GM19023 (cell line): Measurements from ENCODE around the gene ATRNL1.

ENCODE experiments used
- ATAC-seq: cut with Tn5 transposase; IDR thresholded peaks from one replicate; pipeline ENCODE4 v1.9.1; 2021; ENCODE audit warnings: mild to moderate bottlenecking, moderate library complexity; ENCODE audit not compliant: unreplicated experiment

The ATRNL1 gene

GRCh38 chr10:115939101-115939854 is 846.1 kb downstream of the ATRNL1 start:
- no peak for ATAC-seq

GRCh38 chr10:115941361-115941771 is 848.2 kb downstream of the ATRNL1 start:
- no peak for ATAC-seq

DNA sequence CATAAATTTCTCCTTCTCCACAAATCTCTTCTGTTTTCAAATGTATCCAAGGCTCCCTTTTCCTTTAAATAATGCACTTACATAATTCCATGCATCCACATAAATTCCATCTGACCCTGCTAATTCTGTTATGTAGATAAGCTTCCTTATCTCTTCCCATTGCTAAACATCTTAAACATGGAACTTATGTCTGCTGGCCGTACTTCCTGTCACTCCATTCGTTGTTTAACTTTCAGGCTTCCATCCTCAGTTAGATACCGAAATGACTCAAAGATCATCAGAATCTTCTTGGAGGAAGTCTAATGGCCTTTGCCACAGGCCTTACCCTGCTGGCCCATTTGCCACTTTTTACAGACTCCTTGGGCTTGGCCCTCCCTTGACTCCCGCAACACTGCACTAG is 848.9 kb downstream of the ATRNL1 start:
- no peak for ATAC-seq

- ATAC-seq, result no peak
These were observed 851.4 kb downstream of the ATRNL1 start for GRCh38 chr10:115944538-115944937.

DNA sequence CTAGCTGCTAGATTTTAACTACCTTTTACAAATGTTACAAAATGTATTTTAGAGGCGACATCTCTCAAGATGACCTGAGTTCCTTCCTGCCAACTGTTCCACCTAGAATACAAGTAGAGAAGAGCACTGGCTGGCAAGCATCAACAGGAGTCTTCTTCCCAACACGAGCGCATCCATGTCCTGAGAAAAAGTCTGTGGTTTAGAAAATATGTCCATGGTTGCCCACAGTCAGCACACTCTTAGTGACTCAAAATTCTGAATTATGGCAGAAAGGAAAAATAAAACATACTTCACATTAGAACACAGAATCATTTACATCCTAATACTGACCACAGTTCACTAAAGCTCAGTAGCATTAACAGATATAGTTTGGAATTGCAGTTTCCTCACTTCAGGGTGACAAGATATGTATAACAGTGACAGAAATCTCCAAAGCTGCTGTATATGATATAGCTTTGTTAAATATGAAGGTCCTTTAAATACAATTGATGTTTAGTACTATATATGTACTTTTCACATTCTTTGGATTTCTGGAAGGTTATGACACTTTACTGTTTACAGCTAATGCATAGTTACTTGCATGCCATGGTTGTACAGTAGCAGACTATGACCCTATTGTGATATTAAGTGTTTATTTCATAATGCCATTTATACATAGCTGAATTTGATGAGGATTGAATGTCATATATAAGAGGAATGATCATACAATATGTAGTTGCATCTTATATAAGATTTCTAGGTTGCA is 852.7 kb downstream of the ATRNL1 start:
- no peak for ATAC-seq

DNA sequence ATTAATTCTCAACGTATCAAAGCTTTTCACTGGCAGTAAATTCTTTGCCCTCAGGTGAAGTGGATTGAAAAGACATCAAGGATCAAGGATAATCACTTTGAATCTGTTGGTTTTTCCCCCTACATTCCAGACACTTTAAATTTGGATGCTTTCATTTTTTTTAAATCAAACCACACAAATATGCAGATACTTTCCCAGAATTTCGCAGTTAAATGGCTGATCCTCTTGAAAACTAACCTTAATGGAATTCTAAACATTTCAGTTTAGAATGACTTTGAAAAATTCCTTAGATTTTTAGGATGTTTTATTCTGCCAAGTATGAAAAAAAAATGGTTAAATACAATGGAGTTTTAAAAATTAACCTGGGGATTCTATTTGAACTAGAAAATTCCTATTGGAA is 853.9 kb downstream of the ATRNL1 start:
- no peak for ATAC-seq

DNA sequence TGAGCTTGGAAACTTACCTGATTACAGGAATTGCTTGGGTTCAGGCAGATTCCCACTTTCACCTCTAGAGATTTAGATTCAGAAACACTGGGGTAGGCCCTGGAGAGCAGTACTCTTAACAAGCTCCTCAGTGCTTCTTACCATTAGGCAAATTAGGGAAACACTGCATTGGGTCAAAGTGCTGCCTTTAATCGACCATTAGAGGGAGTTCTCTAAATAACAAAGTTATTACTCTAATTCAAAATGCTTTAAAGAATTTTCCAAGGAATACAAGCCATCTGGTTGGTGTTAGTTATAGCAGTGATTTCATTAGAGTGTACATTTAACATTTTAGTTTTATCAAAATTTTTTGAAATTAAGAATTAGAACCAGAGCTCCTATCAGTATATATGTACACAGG is 855.3 kb downstream of the ATRNL1 start:
- no peak for ATAC-seq

DNA sequence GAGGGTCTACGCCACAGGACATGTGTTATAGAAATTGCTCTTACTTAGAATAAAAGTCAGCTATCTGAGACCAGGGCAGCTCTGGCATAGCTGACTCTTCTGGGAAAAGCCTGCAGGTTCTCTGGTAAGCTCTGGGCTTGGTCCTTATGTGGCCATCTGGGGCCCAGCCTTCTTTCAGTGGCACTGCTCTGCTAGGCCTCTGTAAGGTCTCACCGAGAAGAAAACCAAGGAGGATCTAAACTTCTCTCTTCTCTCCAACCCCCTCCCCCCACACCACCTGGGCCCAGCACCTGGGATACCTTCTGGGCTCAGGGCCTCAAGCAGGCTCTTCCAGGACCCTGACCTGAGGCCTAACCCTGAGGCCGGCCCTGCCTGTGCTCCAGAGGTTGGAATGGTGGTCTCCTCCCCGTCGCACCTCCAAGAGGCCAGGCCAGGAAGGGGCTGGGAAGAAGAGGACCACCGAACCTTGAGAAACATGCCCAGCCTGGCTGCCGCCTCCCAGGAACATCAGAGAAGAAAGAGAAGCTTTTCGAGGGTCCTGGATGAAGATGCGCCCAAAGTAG is 856.2 kb downstream of the ATRNL1 start:
- ATAC-seq, result no peak

DNA sequence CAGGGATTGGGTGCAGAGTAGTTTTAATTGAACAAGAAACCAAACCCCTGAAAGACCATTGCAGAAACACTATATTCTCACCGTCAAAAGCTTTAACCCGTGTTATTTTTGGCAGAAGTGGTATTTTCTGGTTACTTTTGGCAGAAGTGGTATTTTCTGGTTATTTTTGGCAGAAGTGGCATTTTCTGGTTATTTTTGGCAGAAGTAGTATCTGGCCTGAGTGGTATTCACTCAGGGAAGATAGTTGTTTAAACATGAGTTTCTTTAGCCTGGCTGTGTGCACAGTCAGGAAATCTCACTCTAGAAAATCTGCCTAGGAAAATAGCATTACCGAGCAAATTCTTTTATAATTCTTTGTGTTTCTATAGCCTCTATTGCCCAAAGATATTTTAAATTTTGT is 857.2 kb downstream of the ATRNL1 start:
- no peak for ATAC-seq

GRCh38 chr10:115951242-115951641 is 858.1 kb downstream of the ATRNL1 start:
- no peak for ATAC-seq

GRCh38 chr10:115953281-115953680 is 860.1 kb downstream of the ATRNL1 start:
- no peak for ATAC-seq

GRCh38 chr10:115953968-115954367 is 860.8 kb downstream of the ATRNL1 start:
- no peak for ATAC-seq

DNA sequence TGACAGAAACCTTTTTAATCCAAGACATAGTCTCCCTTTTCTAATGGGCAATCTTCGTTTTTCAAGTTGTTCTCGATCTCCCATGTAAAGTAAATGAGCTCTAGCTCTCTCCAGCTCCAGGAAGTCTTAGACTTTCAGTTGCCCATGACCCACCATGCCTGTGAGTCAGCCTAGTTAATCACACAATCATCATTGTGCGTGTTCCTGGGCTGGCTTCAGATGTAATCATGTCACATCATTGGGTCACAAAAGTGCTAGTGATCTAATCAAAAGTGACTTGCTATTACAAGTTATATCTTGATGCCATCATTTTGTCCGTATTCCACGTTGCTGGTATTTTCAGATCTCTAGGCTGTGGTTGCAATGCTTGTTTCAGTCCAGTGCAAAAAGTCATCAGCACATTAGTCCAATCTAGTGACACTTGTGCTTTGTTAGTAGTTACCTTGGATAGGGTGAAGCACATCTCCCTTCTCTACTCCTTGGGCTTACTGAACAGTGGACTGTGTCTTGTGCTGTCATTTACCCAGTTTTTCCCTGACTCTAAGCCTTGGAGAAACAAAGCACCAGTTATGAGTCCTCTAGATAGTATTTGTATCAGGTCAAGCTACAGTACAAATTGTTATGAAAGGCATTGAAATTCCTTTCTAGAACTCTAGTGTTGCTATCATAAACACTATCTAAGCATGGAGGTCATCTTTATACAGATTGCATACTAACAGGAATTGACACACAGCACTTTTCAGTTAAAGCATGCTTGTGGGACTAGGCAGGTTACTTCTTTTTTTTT is 863.3 kb downstream of the ATRNL1 start:
- ATAC-seq, result no peak

DNA sequence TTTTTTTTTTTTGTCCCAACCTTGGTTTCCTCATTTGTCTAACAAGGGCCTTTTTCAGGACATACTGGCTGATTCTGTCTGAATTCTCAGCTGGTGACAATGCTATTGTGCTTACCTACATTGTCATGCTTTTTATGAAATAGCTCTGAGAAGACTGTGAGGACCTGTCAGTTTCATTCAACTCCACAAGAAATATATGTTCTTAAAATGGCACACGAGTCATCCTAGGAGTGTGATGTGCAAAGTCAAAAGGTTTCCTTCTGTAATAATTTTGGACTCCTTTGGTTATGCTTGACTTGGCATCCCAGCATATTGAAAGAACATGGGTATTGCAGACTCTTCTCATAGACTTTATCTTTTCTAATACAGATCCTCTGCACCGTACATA is 863.8 kb downstream of the ATRNL1 start:
- no peak for ATAC-seq

DNA sequence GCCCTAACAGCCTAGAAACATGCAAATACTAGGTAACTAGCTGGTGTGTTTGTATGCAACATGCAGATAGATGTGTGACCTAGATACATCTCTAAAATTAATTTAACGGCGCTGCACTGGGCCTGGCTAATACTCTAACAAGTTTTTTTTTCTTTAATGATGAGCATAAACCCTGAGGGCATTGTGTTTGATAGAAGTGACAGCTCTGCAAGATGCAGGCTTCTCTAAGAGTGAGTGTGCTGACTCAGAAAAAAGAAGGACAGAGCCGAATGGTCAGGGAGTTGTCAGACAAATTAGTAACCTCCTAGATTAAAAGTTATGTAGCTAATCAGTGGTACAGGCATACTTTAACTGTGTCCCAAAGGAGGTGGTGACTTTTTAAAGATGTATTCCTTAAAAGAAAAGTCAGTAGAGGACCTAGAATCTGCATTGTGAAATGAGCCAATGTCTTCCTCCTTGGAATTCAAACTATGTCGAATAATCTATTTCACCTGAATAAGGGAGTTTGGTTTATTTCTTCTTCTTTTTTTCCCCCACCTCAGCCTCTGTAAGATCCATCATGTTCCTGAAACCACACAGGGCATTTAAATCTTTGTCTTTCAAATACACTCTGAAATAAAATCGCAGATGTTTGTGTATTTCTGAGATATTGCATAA is 864.7 kb downstream of the ATRNL1 start:
- ATAC-seq, result no peak

DNA sequence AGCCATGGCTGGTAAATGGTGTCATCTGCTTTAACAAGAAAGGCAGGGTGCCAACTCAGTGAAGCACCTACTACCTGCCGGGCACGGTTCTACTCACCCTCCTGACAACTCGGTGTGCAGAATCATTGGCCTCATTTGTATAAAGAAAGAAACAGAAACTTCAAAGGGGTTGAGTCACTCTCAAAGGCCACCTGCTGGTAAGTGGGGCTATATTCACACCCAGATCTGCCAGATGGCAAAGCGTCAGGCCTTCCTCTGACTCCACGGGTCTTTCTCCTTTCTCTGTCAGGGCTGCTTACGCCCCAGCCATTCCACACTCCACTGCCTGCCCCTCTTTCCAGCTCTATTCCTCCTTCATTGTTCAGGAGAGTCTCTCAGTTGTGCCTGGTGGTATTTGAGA is 870.7 kb downstream of the ATRNL1 start:
- ATAC-seq, result no peak

DNA sequence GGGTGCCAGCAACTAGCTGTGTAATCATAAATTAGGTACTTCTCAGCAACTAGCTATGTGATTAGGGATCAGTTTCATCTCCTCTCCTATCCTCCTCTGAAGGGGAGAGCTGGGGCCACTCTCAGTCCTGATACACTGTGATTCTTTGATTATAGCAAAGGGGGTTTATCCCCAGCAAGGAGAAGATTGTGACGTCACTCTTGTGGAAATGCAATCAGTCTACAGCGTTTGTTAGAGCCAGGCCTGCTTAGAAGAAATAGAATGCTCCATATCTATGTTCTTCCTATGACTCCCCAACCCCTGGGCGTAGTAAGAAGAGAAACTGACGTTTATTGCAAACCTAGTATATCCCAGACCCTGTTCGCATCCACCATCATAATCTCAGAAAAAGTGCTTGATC is 871.7 kb downstream of the ATRNL1 start:
- ATAC-seq, result no peak

- no peak for ATAC-seq
These were observed 872.2 kb downstream of the ATRNL1 start for GRCh38 chr10:115965376-115965775.

DNA sequence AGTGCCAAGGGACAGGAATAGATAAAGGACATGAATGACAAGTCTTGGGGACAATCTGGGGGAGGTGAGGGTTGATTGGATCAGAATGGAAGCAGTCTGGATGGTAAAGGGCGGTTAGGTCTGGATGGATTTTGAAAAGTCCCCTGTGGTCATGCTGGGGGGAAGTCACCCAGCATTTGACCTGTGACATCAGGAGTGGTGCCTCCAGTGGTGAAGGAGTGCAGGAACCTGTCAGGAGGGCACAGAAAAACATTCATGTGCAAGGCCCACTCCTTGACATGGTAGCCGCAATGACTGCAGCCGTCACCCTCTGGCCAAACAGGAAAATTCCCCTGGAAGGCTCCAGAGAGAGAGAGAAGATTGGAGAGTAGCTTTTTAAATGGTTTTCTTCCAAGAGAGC is 875.1 kb downstream of the ATRNL1 start:
- ATAC-seq, result no peak

DNA sequence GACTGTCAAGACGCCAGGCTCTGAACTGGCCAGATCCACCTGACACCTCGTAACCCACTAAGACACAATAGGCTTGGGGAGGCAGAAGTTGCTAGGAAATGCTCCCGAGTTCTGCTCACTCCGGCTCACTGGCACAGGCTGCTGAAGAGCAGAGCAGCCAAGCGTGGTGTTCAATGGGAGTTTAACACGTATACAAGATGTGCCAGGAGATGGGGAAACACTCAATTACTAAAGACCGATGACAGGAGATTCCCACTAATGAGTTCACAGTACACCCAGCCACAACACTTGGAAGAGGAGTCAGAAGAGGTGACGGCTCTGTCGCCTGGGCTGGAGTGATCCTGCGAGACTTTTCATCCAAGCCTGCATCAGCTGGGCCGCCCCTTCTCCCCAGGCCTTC is 876.4 kb downstream of the ATRNL1 start:
- ATAC-seq, result no peak

DNA sequence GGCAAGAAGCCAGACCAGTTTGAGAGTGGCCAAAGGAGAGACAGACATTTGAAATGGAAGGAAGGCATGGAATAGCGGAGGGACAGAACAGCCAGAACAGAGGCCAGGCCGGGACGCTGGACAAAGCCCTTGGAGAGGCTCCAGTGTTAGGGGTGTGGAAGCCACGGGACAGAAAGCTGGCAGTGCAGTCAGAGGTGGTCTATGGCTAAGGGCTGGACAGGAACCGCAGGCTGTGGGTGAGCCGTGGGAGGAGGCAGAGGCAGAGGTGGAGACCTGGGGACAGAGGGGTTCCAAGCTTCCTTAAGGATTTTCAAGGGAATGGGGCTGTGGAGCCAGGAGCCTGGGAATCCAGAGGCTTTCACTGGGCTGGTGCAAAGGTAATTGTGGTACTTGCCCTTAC is 878.8 kb downstream of the ATRNL1 start:
- no peak for ATAC-seq
